Measurements from ENCODE around the gene TRAK2.

- TF ChIP-seq POLR2A (IDR thresholded peaks at IDR 0.05) = no peak
- TF ChIP-seq, protein P1, sequence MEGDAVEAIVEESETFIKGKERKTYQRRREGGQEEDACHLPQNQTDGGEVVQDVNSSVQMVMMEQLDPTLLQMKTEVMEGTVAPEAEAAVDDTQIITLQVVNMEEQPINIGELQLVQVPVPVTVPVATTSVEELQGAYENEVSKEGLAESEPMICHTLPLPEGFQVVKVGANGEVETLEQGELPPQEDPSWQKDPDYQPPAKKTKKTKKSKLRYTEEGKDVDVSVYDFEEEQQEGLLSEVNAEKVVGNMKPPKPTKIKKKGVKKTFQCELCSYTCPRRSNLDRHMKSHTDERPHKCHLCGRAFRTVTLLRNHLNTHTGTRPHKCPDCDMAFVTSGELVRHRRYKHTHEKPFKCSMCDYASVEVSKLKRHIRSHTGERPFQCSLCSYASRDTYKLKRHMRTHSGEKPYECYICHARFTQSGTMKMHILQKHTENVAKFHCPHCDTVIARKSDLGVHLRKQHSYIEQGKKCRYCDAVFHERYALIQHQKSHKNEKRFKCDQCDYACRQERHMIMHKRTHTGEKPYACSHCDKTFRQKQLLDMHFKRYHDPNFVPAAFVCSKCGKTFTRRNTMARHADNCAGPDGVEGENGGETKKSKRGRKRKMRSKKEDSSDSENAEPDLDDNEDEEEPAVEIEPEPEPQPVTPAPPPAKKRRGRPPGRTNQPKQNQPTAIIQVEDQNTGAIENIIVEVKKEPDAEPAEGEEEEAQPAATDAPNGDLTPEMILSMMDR (IDR thresholded peaks at IDR 0.05 in 8 of 11, conservative IDR thresholded peaks at IDR 0.05 in 3 of 11) = no peak
Measured at GRCh38 chr2:201458381-201458780, 7.1 kb upstream of the TRAK2 start.
